Keratinocyte (primary cell): ENCODE measurements around the gene FMOD. TPM values are rescaled to one million over a fixed set of nuclear protein-coding genes. Genes with fewer than 3 reads are reported as not detected.

ENCODE experiments used
- DNase-seq: peaks from one replicate; pipeline ENCODE4 v3.0.0-alpha.2; 2011; ENCODE audit warnings: low read depth, missing footprints, low spot score
- FAIRE-seq: peaks from 2 replicates; lab custom pipeline; 2011; peaks lifted over from hg19 to GRCh38; lab: Jason Lieb, UNC
- H2AFZ ChIP-seq: 2 replicates; pipeline ENCODE4 v1.6.0; 2012; ENCODE audit warnings: low read length, control low read depth, inconsistent platforms; ENCODE audit not compliant: control insufficient read depth
- H3K27ac ChIP-seq: 2 replicates; pipeline ENCODE4 v1.5.1; 2011; ENCODE audit warnings: low read length; ENCODE audit not compliant: control insufficient read depth, insufficient read depth
- H3K27me3 ChIP-seq: 3 replicates; pipeline ENCODE4 v1.6.0; 2011; ENCODE audit warnings: low read length; ENCODE audit not compliant: control insufficient read depth, insufficient read depth; ENCODE audit errors: extremely low read depth
- H3K36me3 ChIP-seq, 2 experiments: 2 replicates in 1 of 2; 3 replicates in 1 of 2; pipeline ENCODE4 v1.5.1; 2011; ENCODE audit warnings: low read length in 2 of 2, mild to moderate bottlenecking in 1 of 2; ENCODE audit not compliant: control insufficient read depth in 2 of 2, insufficient read depth in 2 of 2; ENCODE audit errors: extremely low read depth in 1 of 2
- H3K4me1 ChIP-seq: 3 replicates; pipeline ENCODE4 v1.5.1; 2011; ENCODE audit warnings: low read length; ENCODE audit not compliant: control insufficient read depth, insufficient read depth; ENCODE audit errors: extremely low read depth
- H3K4me2 ChIP-seq: 3 replicates; pipeline ENCODE4 v1.6.0; 2011; ENCODE audit warnings: low read depth, low read length; ENCODE audit not compliant: control insufficient read depth, insufficient read depth; ENCODE audit errors: extremely low read depth
- H3K4me3 ChIP-seq, 3 experiments: fragments of 200-600 bp in 1 of 3; sonication (generic) in 1 of 3; 2 replicates in 2 of 3; 3 replicates in 1 of 3; pipeline ENCODE4 v1.5.1; 2011 to 2016; ENCODE audit warnings: low read length in 3 of 3, mild to moderate bottlenecking in 3 of 3, control low read depth in 2 of 3, inconsistent platforms in 1 of 3, low read depth in 1 of 3, mixed read lengths in 1 of 3, mixed run types in 1 of 3, moderate library complexity in 1 of 3; ENCODE audit not compliant: control insufficient read depth in 2 of 3, insufficient read depth in 2 of 3; ENCODE audit errors: extremely low read depth in 1 of 3
- H3K79me2 ChIP-seq: 2 replicates; pipeline ENCODE4 v1.6.0; 2012; ENCODE audit warnings: low read length; ENCODE audit not compliant: control insufficient read depth, insufficient read depth
- H3K9ac ChIP-seq: 3 replicates; pipeline ENCODE4 v1.6.0; 2011; ENCODE audit warnings: low read length; ENCODE audit not compliant: control insufficient read depth, insufficient read depth; ENCODE audit errors: extremely low read depth
- H3K9me1 ChIP-seq: 3 replicates; pipeline ENCODE4 v1.6.0; 2011; ENCODE audit warnings: low read length; ENCODE audit not compliant: control insufficient read depth, insufficient read depth; ENCODE audit errors: extremely low read depth
- H3K9me3 ChIP-seq: 2 replicates; pipeline ENCODE4 v1.5.1; 2012; ENCODE audit warnings: low read depth, low read length; ENCODE audit not compliant: control insufficient read depth
- H4K20me1 ChIP-seq: 3 replicates; pipeline ENCODE4 v1.6.0; 2011; ENCODE audit warnings: low read length; ENCODE audit not compliant: control insufficient read depth, insufficient read depth; ENCODE audit errors: extremely low read depth
- CTCF ChIP-seq, 3 experiments: IDR thresholded peaks in 1 of 3; conservative IDR thresholded peaks in 1 of 3; optimal IDR thresholded peaks in 1 of 3; 2 replicates in 2 of 3; 3 replicates in 1 of 3; pipeline versions ENCODE3 to v1.5.1; 2011; ENCODE audit warnings: low read length in 3 of 3, mild to moderate bottlenecking in 3 of 3, moderate library complexity in 2 of 3, control low read depth in 1 of 3, inconsistent platforms in 1 of 3; ENCODE audit not compliant: insufficient read depth in 2 of 3; ENCODE audit errors: extremely low read depth in 1 of 3
- EZH2 ChIP-seq: IDR thresholded peaks from one replicate; pipeline ENCODE4 v1.6.1; 2012; ENCODE audit warnings: inconsistent platforms, mild to moderate bottlenecking, low read length, moderate library complexity
- dilution Hi-C: fragments of 300-500 bp; cut with MboI; formaldehyde crosslinking; loops from one replicate; pipeline ENCODE4 v1.7.0; 2020; ENCODE audit warnings: low sequenced_read_pairs; ENCODE audit not compliant: extremely low pct_ligation_motif_present
- polyA plus RNA-seq, 5 experiments: library from polyadenylated mRNA; depleted of rRNA in 3 of 5; stranded (reverse) in 3 of 5; stranded (forward) in 1 of 5; unstranded in 1 of 5; fragments of >200 nt; gene quantifications; 1 replicate in 1 of 5; 2 replicates in 3 of 5; 3 replicates in 1 of 5; pipeline versions ENCODE4 v1.2.1 to v1.2.3, GENCODE V29; 2011 to 2012; ENCODE audit warnings: missing spikeins in 2 of 5, low read depth in 1 of 5, low replicate concordance in 1 of 5
- small RNA-seq, 3 experiments: library from RNA; depleted of rRNA; stranded (forward); fragments of <200 nt; gene quantifications; one replicate each; pipeline ENCODE3, GENCODE V24; 2012; ENCODE audit warnings: low read depth in 3 of 3, low replicate concordance in 1 of 3; ENCODE audit not compliant: insufficient read length in 3 of 3

FMOD gene
- polyA plus RNA-seq, 1 donor (not counting 4 experiments of a cell fraction or from before 2014, with no cell fraction given) = 0.47 TPM

GRCh38 chr1:203295796-203296195 is 55.1 kb downstream of the FMOD start:
- Histone ChIP-seq H3K9ac (no peak overlapping the region), H4K20me1 (no peaks in the 10 kb centered on the region), H3K79me2 (no peaks in the 10 kb centered on the region), H3K4me2 (no peak overlapping the region), H3K27ac (no peak overlapping the region), H3K4me1 (peaks cover 9% of the 10 kb centered on the region), H3K4me3 (no peak overlapping the region), H3K9me1 (no peaks in the 10 kb centered on the region), H3K27me3 (no peaks in the 10 kb centered on the region), H3K9me3 (no peaks in the 10 kb centered on the region), H2AFZ (no peak overlapping the region), H3K36me3 (no peaks in the 10 kb centered on the region)
- dilution Hi-C loops = no loop called here
- TF ChIP-seq CTCF (optimal IDR thresholded peaks at IDR 0.05 in 1 of 3, IDR thresholded peaks at IDR 0.05 in 1 of 3, conservative IDR thresholded peaks at IDR 0.05 in 1 of 3; ENCODE audit: extremely low read depth in 1 of 3, insufficient read depth in 2 of 3, low read length in 3 of 3) (no peak), EZH2 (no peak)
- no peak for DNase-seq
- FAIRE-seq = no peak

GRCh38 chr1:203291201-203292096 is 59.5 kb downstream of the FMOD start:
- Histone ChIP-seq H4K20me1 (no peaks in the 10 kb centered on the region), H3K4me3 (no peak overlapping the region), H3K9me3 (no peaks in the 10 kb centered on the region), H3K9me1 (no peaks in the 10 kb centered on the region), H3K4me2 (no peak overlapping the region), H3K79me2 (no peaks in the 10 kb centered on the region), H3K36me3 (no peaks in the 10 kb centered on the region), H3K4me1 (peaks cover 38% of the 10 kb centered on the region), H3K9ac (no peak overlapping the region), H3K27ac (no peak overlapping the region), H3K27me3 (no peaks in the 10 kb centered on the region), H2AFZ (no peak overlapping the region)
- FAIRE-seq (no peak), DNase-seq (no peak)
- dilution Hi-C loops = no loop called here
- no peak for TF ChIP-seq EZH2
- no peak for TF ChIP-seq CTCF (optimal IDR thresholded peaks at IDR 0.05 in 1 of 3, IDR thresholded peaks at IDR 0.05 in 1 of 3, conservative IDR thresholded peaks at IDR 0.05 in 1 of 3; ENCODE audit: extremely low read depth in 1 of 3, insufficient read depth in 2 of 3, low read length in 3 of 3)

Small RNA genes lying within 50 kb of the gene (small RNA-seq; reads per million reads assigned to genes)
- gene AL359837.1 = 0 reads per million in 3 experiments
- gene RNU6-487P = 0 to 0.25 (median 0) reads per million in 3 experiments

Other genes with a start within 250 kb of the FMOD start
- gene ADORA1, start 223.4 kb downstream of the FMOD start, polyA plus RNA-seq = 0.07 to 0.10 TPM (median 0.09 TPM) in 3 replicates
- gene MYBPH, start 175.3 kb downstream of the FMOD start, polyA plus RNA-seq = not detected in 3 replicates
- gene CHI3L1, start 164.4 kb downstream of the FMOD start, polyA plus RNA-seq = 0.11 to 1.2 TPM (median 0.20 TPM) in 3 replicates
- 0.14 TPM in 1 of 3 replicates, not detected in the others for gene CHIT1, start 121.4 kb downstream of the FMOD start, polyA plus RNA-seq
- 52.4 to 230 TPM (median 117 TPM) in 3 replicates for gene BTG2, start 45.6 kb downstream of the FMOD start, polyA plus RNA-seq
- gene PRELP, start 124.7 kb upstream of the FMOD start, polyA plus RNA-seq = 0.01 to 0.03 TPM in 2 of 3 replicates, not detected in the other
- gene OPTC, start 143.0 kb upstream of the FMOD start, polyA plus RNA-seq = not detected in 3 replicates